ENCODE results near the gene CTPS2.
"Not testable (repeated sequence)": the region's sequence is repeated elsewhere in the genome, so short reads cannot be mapped to it uniquely, and the experiment has no call there.

The CTPS2 gene

GRCh38 chrX:16604337-16604736 is 108.1 kb downstream of the CTPS2 start:
- DNase-seq (ENCODE audit: low read depth): no peak

- no peak for DNase-seq (ENCODE audit: low read depth)
Measured at GRCh38 chrX:16603822-16604221, 108.6 kb downstream of the CTPS2 start.

GRCh38 chrX:16603235-16603634 is 109.2 kb downstream of the CTPS2 start:
- not testable (repeated sequence) for DNase-seq (ENCODE audit: low read depth)

- DNase-seq (ENCODE audit: low read depth): no peak
Measured at GRCh38 chrX:16601885-16602284, 110.6 kb downstream of the CTPS2 start.

- no peak for DNase-seq (ENCODE audit: low read depth)
Measured at GRCh38 chrX:16594490-16594889, 118.0 kb downstream of the CTPS2 start.

- no peak for DNase-seq (ENCODE audit: low read depth)
Measured at GRCh38 chrX:16593801-16594200, 118.7 kb downstream of the CTPS2 start.

GRCh38 chrX:16592194-16592770 is 120.2 kb downstream of the CTPS2 start:
- DNase-seq (ENCODE audit: low read depth): no peak

GRCh38 chrX:16589826-16590225 is 122.6 kb downstream of the CTPS2 start:
- no peak for DNase-seq (ENCODE audit: low read depth)

GRCh38 chrX:16589211-16589610 is 123.3 kb downstream of the CTPS2 start:
- no peak for DNase-seq (ENCODE audit: low read depth)

- no peak for DNase-seq (ENCODE audit: low read depth)
Measured at GRCh38 chrX:16588266-16588665, 124.2 kb downstream of the CTPS2 start.

GRCh38 chrX:16587836-16588235 is 124.6 kb downstream of the CTPS2 start:
- no peak for DNase-seq (ENCODE audit: low read depth)

- no peak for DNase-seq (ENCODE audit: low read depth)
Measured at GRCh38 chrX:16586377-16587112, 125.9 kb downstream of the CTPS2 start.

- no peak for DNase-seq (ENCODE audit: low read depth)
Measured at GRCh38 chrX:16585486-16586376, 126.7 kb downstream of the CTPS2 start.

GRCh38 chrX:16580004-16580797 is 132.3 kb downstream of the CTPS2 start:
- DNase-seq (ENCODE audit: low read depth): not testable (repeated sequence)

- no peak for DNase-seq (ENCODE audit: low read depth)
Measured at GRCh38 chrX:16579517-16579916, 133.0 kb downstream of the CTPS2 start.

- no peak for DNase-seq (ENCODE audit: low read depth)
Measured at GRCh38 chrX:16578218-16578617, 134.3 kb downstream of the CTPS2 start.

- DNase-seq (ENCODE audit: low read depth): no peak
Measured at GRCh38 chrX:16577483-16578029, 134.9 kb downstream of the CTPS2 start.

- not testable (repeated sequence) for DNase-seq (ENCODE audit: low read depth)
Measured at GRCh38 chrX:16575388-16575787, 137.1 kb downstream of the CTPS2 start.

GRCh38 chrX:16573781-16574180 is 138.7 kb downstream of the CTPS2 start:
- no peak for DNase-seq (ENCODE audit: low read depth)

GRCh38 chrX:16567681-16568080 is 144.8 kb downstream of the CTPS2 start:
- DNase-seq (ENCODE audit: low read depth): no peak

GRCh38 chrX:16566571-16566970 is 145.9 kb downstream of the CTPS2 start:
- DNase-seq (ENCODE audit: low read depth): no peak

GRCh38 chrX:16560173-16560572 is 152.3 kb downstream of the CTPS2 start:
- no peak for DNase-seq (ENCODE audit: low read depth)

Measured in stimulated activated CD8-positive, alpha-beta memory T cell treated with anti-CD3 and anti-CD28 coated beads, Interleukin-7, amount 100 ng/mL, for 24 hours (primary cell).